COLO829 (cell line): ENCODE data around the gene AFF1.
"Not testable (repeated sequence)": the region's sequence is repeated elsewhere in the genome, so short reads cannot be mapped to it uniquely, and the experiment has no call there.

ENCODE experiments used
- DNase-seq: peaks from one replicate; pipeline ENCODE4 v3.0.0; 2012; ENCODE audit warnings: low spot score

Gene AFF1

GRCh38 chr4:87037171-87037570, 102.4 kb downstream of the AFF1 start:
- not testable (repeated sequence) for DNase-seq

DNA sequence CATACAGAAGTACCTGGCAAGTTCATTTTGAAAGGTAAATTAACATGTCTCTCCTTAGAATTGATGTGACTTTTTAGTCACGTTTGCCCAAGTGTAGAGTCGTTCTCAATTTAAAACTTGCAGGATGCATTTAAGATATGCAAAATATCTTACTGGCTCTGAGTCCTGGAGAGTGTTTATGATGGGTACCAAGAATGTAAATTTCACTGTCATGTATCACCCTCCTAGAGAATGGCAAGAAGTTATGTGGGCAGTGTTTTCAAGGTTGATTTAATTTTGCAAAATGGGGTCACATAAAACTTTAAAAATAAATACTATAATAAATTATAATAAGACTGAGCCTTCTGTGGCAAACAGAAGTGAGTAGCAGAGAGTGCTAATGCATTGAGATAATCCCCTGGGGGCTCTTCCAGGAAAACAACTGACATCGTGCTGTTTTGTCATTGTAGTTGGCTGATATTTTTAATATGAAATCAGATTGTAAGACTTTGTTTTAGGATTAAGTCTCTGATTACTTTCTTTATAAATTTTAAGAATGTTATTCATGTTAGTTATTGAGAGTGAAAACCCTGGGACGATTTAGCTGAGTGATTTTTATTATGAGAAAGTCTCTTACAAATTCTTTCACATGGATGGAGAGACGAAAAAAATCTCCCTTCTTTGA, 103.0 kb downstream of the AFF1 start:
- DNase-seq = no peak

GRCh38 chr4:87038837-87039615, 104.2 kb downstream of the AFF1 start:
- no peak for DNase-seq

DNA sequence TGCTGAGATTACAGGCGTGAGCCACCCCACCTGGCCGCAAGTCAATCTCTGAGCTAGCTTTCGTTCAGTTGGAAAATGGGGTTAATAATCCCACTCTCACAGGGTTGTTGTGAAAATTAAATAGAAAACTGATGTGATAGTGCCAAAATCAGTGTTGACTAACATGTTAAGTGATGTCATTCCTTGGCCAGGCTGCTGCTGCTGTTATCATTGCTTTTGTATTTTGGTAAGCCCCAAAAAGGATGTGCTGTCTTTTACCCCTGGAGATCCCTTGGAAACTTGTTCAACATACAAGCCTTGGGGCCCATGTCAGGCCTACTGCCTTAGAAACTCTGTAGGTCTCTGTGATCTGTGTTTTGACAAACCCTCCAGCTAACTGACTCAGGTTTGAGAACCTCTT, 106.3 kb downstream of the AFF1 start:
- DNase-seq = no peak

DNA sequence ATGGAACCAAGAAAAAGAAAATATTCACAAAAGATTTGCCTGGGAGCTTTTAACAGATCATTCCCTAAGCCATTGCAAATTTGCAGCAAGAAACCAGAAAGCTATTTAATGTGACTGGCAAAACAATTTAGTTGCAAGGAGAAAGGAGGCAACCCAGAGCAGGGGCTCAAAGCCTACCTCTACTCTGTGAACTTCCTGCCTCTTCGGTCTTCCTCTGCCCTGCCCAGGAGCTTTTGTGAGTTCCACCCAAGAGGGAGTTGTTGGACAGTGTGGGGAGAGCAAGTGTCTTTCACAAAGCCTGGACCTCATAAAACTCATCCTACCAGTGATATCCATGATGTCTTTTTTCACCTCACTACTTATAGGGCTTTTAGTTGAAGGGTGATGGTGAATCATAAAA, 107.4 kb downstream of the AFF1 start:
- no peak for DNase-seq

DNA sequence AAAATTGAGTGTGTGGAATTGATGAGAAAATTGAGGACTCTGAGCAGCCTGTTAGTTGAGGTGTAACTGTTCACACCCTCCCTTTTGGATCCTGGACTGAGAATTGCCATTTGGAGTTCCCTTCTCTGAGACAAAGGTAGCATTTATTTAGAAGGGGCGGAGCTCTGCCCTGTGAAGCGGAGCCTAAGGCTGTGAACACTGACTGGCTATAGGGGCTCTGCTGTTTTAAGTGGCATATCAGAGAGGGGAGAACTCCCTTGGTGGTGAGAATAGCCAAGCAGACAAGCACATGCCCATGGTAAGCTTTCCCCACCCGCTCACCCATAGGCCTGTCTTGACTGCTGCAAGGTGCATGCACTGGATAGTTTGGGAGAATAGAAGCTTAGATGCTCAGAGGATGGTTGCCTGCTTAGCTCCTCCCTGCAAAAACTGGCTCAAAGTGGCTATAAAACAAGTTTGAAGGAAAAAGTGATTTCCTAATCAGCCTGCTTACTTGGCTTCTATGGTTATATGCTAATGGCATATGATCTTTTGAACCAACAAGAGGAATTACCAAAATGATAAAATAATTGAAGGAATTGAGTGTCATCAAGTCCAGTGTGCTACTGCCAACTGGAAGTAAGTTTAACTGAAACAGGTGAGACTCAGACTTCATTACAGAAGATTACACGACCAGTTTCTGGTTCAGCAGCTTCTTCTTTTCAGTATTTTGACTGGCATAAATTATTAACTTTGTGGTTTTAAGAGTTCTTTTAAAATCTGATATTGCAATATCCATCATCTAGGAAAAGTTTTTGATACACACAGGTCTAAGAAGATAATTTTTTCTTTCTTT, 108.4 kb downstream of the AFF1 start:
- DNase-seq = peak; percentile 75

- no peak for DNase-seq
Measured at GRCh38 chr4:87044511-87045233, 109.9 kb downstream of the AFF1 start.

DNA sequence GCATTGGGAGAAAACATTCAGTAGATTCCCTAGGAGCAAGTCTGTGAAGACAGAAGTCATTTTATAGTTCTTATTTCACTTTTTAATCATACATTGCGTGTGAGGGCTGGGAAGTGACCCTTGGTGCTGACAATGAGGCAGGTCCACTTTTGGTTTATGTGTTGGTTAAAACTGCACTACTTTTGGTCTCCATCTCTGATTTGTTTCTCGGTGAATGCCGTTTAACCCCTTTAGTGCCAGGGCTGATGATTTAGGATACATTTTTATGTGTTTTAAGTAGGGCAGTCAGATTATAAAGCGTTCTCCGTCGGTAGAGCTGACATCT, 110.4 kb downstream of the AFF1 start:
- DNase-seq = no peak

GRCh38 chr4:87045659-87046058, 110.8 kb downstream of the AFF1 start:
- DNase-seq = no peak

- DNase-seq = no peak
Measured at GRCh38 chr4:87046121-87046551, 111.3 kb downstream of the AFF1 start.

DNA sequence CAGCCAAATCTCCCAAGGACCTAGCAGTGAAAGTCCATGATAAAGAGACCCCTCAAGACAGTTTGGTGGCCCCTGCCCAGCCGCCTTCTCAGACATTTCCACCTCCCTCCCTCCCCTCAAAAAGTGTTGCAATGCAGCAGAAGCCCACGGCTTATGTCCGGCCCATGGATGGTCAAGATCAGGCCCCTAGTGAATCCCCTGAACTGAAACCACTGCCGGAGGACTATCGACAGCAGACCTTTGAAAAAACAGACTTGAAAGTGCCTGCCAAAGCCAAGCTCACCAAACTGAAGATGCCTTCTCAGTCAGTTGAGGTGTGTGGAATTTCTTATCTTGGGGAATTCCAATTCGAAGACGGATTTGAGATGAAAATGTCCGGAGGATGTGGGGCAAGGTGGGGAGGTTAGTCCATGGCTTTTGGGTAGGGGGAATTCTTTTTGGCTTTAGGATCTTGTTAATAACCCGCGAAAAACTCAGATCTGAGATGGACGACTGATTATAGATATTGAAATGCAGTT, 112.5 kb downstream of the AFF1 start:
- DNase-seq = no peak

DNA sequence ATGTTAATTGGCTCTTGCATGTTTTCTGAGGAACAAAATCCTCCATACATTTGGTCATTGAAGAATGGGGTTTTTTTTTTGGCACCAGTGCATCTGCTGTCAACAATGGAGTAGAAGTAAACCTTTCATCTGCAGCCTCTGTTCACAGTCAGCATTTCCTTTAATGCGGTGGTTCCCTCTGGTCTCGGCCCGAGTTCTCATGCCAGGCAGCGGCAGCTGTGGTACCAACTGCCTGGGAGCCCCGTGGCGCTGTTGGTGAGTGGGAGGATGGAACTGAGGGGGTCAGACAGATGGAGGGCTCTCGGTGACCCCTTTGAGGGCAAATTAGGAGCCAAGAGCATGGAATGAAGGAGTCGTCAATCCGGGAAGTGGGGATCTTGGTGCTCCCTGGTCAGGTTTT, 114.7 kb downstream of the AFF1 start:
- no peak for DNase-seq

GRCh38 chr4:87050596-87050995, 115.8 kb downstream of the AFF1 start:
- no peak for DNase-seq

- DNase-seq = no peak
Measured at GRCh38 chr4:87051121-87051713, 116.4 kb downstream of the AFF1 start.

- no peak for DNase-seq
Measured at GRCh38 chr4:87052615-87053014, 117.8 kb downstream of the AFF1 start.

- DNase-seq = no peak
Measured at GRCh38 chr4:87053176-87053658, 118.4 kb downstream of the AFF1 start.

- no peak for DNase-seq
Measured at GRCh38 chr4:87053802-87054767, 119.3 kb downstream of the AFF1 start.

- no peak for DNase-seq
Measured at GRCh38 chr4:87054900-87055299, 120.1 kb downstream of the AFF1 start.

DNA sequence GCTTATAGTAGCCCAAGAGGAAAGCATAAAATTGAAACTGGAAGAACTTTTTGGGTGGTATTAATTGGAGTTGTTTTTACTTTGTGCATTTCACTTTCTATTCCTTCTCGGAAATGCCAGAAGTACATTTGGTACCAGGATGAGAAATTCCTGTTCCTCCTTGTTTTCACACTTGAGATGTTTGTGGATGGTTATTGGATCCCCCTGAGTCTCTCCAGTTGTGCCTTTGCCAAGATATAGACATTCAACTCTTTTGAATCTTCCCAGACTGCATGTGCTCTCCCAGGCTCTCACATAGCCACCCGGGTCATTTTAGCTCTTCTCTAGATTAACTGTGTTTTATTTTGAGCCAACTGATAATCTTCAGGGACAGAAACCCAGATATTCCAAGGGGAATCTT, 120.5 kb downstream of the AFF1 start:
- DNase-seq = no peak

DNA sequence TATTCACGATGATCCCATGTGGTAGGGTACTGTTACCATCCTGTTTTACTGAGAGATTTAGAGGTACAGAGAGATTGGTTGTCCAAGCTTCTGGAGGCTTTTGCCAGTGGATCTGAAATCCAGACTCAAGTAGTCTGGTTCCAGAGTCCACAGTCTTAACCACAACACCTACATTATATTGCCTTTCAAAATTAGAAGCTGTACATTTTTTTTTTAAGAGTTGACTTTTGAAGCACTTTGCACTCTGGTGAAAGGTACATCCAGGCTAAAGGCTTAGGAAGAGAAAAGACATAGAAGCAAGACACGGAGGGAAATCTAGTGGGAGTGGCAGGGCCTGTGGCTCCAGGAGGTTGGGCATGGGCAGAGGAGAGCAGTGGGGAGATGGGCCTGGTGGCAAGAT, 122.1 kb downstream of the AFF1 start:
- no peak for DNase-seq
